Mesothelial cell of epicardium (in vitro differentiated cells): ENCODE data around the gene EXOSC2. TPM values are rescaled to one million over a fixed set of nuclear protein-coding genes. Genes with fewer than 3 reads are reported as not detected.

Source experiments
- DNase-seq, 2 experiments: peaks; one replicate each; pipeline ENCODE4 v3.0.0; 2021; ENCODE audit warnings: low spot score in 2 of 2; ENCODE audit not compliant: unreplicated experiment in 2 of 2
- H3K27ac Mint-ChIP-seq: 2 replicates; pipeline ENCODE4 v1.8.0; 2021; ENCODE audit warnings: mixed read lengths
- H3K27me3 Mint-ChIP-seq: 2 replicates; pipeline ENCODE4 v1.8.0; 2021; ENCODE audit warnings: low read depth, mixed read lengths
- H3K36me3 Mint-ChIP-seq: 2 replicates; pipeline ENCODE4 v1.8.0; 2021; ENCODE audit warnings: mixed read lengths
- H3K4me1 Mint-ChIP-seq: 2 replicates; pipeline ENCODE4 v1.8.0; 2021; ENCODE audit warnings: mixed read lengths
- H3K4me3 Mint-ChIP-seq: 2 replicates; pipeline ENCODE4 v1.8.0; 2021; ENCODE audit warnings: mild to moderate bottlenecking, moderate library complexity, mixed read lengths
- H3K9me3 Mint-ChIP-seq: 2 replicates; pipeline ENCODE4 v1.8.0; 2021; ENCODE audit warnings: mixed read lengths
- CTCF ChIP-seq: fragments of 200-600 bp; sonication (generic); IDR thresholded peaks from one replicate; pipeline ENCODE4 v1.5.0; 2021; ENCODE audit warnings: antibody characterized with exemption; ENCODE audit not compliant: unreplicated experiment
- total RNA-seq: library from RNA; stranded (reverse); gene quantifications from 3 replicates; pipeline ENCODE4 v1.2.1, GENCODE V29; 2021

The EXOSC2 gene
- total RNA-seq, 1 donor from 2014 or later: 52.8 TPM

DNA sequence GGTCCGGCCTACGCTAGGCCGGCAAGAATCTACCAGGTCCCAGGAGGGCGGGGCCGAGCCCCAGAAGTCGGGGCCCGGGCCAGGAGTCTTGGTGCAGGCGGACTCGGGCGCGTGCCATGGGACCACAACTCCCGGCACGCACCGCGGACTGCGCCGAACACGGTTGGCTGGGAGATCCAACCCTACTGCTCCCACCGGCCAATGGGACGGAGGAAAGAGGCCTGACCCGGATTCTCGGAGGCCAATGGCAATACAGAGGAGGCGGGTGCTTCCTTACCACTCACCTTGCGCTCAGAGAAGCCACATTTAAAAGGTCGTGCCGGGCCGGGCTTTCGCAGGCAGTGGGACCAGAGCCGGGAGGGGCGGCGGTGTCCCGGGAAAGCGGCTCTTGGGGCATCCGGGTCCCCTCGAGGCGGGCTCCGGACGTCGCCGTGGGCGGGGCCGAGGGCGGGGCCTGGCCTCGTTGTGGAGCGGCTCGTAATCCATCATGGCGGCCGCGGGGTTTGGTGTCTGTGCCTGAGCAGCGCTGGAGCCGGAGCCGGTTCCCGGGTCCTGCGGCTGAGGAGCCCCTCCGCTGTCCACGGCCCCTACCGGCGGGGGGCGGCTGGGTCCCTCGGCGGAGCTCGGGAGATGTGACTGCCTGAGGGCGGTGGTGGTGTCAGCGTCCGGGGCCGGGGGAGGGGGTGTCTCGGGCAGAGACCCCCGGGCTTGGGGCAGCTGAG, 19.1 kb downstream of the EXOSC2 start:
- TF ChIP-seq CTCF: peak; percentile 1
- no peaks in the 10 kb centered on the region for H3K9me3 Mint-ChIP-seq
- H3K36me3 Mint-ChIP-seq: no peaks in the 10 kb centered on the region
- H3K4me3 Mint-ChIP-seq: peak overlapping the region; percentile 96
- DNase-seq: peak; percentile 92 to 95
- H3K4me1 Mint-ChIP-seq: peaks cover 29% of the 10 kb centered on the region
- peak overlapping the region; percentile 95 for H3K27ac Mint-ChIP-seq
- no peaks in the 10 kb centered on the region for H3K27me3 Mint-ChIP-seq

GRCh38 chr9:130713286-130713960, 19.8 kb downstream of the EXOSC2 start:
- H3K4me3 Mint-ChIP-seq: peak overlapping the region; percentile 96
- no peaks in the 10 kb centered on the region for H3K9me3 Mint-ChIP-seq
- H3K27ac Mint-ChIP-seq: peak overlapping the region; percentile 92
- H3K4me1 Mint-ChIP-seq: peaks cover 29% of the 10 kb centered on the region
- no peak for DNase-seq
- H3K36me3 Mint-ChIP-seq: no peaks in the 10 kb centered on the region
- no peaks in the 10 kb centered on the region for H3K27me3 Mint-ChIP-seq
- TF ChIP-seq CTCF: no peak

- Mint-ChIP-seq H3K4me1 (peaks cover 29% of the 10 kb centered on the region), H3K27ac (peak overlapping the region; percentile 74), H3K36me3 (no peaks in the 10 kb centered on the region), H3K27me3 (no peaks in the 10 kb centered on the region), H3K4me3 (peak overlapping the region; percentile 96), H3K9me3 (no peaks in the 10 kb centered on the region)
- DNase-seq: no peak
- no peak for TF ChIP-seq CTCF
Observed at GRCh38 chr9:130714586-130715110, 21.1 kb downstream of the EXOSC2 start.

GRCh38 chr9:130715270-130715669, 21.7 kb downstream of the EXOSC2 start:
- no peaks in the 10 kb centered on the region for H3K27me3 Mint-ChIP-seq
- no peak for TF ChIP-seq CTCF
- peak overlapping the region; percentile 96 for H3K4me3 Mint-ChIP-seq
- no peaks in the 10 kb centered on the region for H3K36me3 Mint-ChIP-seq
- no peaks in the 10 kb centered on the region for H3K9me3 Mint-ChIP-seq
- peaks cover 29% of the 10 kb centered on the region for H3K4me1 Mint-ChIP-seq
- no peak for DNase-seq
- peak overlapping the region; percentile 9 for H3K27ac Mint-ChIP-seq

GRCh38 chr9:130718562-130718961, 25.0 kb downstream of the EXOSC2 start:
- no peak for TF ChIP-seq CTCF
- H3K36me3 Mint-ChIP-seq: no peaks in the 10 kb centered on the region
- no peak overlapping the region for H3K27ac Mint-ChIP-seq
- no peak overlapping the region for H3K4me3 Mint-ChIP-seq
- H3K27me3 Mint-ChIP-seq: no peaks in the 10 kb centered on the region
- H3K9me3 Mint-ChIP-seq: no peaks in the 10 kb centered on the region
- peaks cover 26% of the 10 kb centered on the region for H3K4me1 Mint-ChIP-seq
- DNase-seq: no peak
